Activated CD4-positive, alpha-beta T cell treated with anti-CD3 and anti-CD28 coated beads for 1 hour (primary cell): ENCODE data around the gene PNKD.
"Not testable (repeated sequence)": the region's sequence is repeated elsewhere in the genome, so short reads cannot be mapped to it uniquely, and the experiment has no call there.

Source experiments
- DNase-seq: peaks from one replicate; pipeline ENCODE4 v3.0.0-alpha.2; 2020

The PNKD gene

DNA sequence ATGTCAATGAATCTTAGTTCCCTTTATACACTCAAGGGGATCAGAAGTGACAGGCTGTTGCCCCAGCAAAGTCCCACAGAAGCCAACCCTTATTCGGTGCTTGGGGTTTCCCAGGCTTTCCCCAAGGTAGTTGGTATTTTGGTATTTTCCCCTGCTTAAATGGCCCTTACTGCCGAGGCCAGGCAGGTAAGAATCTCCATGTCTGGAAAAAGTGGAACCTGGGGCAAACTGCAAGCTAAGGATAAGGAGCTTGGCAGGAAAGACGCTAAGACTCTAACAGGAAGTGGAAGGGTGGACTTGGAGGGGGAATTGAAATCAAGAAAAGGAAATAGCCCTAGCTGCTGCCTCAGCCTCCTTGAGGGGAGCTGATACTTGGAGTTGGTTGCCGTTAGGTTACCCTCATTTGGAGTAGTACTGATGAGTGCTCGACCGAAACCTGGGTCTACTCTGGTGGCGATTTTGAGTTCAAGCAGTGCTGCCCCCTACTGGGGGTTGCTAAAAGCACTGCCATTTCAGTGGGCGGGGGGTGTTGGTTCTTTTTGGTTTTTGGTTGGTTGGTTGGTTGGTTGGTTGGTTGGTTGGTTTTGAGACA is 12.8 kb upstream of the PNKD start:
- DNase-seq: peak; percentile 49

DNA sequence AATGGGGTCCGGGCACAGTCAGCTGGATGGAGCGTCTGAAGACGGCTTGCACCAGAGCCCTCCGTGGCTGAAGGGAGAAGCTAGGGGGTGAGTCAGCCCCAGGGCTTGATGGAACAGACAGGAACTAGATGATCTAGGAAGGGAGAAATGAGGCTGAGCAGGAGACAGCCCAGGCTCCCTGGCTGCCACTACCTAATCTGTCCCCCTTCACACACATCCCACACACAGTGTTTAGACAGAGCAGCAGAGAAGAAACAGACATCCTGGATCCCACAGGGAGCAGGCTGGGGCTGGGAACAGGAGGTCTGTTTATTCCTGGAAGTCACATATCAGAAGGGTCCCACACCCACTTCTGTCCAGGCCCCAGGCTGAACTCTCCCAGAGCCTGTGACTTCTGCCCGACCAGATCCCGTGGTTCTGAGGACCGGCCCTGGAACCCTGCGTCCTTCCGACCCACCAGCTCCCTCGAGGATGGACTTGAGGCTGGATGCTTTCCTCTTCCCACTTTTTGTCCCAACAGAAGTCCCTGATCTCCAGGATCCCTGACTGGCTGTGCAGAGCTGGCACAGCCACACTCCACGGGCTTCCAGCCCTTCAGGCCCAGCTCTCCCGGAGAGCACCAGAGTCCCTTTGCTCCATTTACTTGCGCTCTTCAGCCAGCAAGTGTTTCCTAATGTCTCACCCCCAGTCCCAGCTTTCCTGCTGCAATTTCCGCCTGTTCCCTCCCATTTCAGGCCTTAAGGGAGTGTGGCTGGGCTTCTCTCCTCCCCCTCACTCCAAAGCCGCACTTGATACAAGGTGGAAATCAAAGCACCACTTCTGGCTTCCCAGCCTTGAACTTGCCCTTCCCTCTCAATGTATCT is 11.0 kb upstream of the PNKD start:
- DNase-seq: no peak

DNA sequence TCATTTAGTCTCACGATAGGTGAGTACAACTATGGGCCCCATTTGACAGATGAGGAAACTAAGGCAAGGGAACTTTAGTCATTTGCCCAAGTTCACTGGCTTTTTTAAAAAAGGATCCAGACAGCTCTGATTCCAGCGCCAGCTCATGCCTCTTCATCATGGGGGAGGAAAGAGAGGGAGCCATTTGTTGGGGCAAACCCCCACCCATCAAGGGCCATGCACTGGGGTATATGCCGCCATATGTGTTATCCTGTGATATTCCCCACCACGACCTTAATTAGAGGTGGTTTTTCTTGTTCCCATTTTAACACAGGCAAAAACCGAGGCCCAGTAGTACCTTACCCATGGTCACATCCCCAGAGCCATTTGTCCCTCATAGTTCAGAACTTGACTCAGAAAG is 10.2 kb upstream of the PNKD start:
- DNase-seq: no peak

DNA sequence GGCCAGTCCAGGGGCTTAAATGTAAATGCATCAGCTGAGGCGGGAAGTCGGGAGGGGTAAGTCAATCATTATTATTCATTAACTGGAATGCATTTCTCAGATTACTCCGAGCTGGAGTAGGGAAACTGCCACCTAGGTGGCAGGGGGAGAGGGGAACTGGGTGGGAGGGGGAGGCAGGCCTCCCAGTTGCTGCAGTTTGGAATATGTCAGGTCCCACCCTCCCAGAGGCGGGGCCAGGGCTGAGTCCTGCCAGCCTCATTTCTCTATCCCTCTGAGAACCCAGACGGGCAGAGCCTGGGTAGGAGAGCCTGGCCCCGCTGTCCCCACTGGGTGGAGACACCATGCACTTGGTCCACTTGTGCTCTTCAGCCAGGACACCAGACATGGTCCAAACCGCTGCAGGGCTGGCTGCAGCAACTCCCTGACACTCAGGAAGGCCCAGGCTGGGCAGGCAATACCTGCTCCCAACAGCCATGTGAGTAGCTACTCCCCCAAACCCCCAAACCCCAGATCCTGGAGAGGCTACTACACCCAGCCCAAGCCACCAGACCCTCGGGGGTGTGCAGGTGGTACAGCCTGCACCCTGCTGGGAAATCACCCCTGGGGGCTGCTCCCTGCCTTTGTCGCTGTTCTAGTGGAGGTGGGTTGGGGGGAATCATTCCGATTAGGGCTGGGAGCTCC is 9.4 kb upstream of the PNKD start, which contains the start of gene GPBAR1:
TSS of gene GPBAR1 (plus strand) at position 274 of the 681 bp plus-strand sequence. CDS start 1,710 bp downstream, outside the sequence.
- DNase-seq: no peak

GRCh38 chr2:218261423-218262236 is 8.7 kb upstream of the PNKD start:
- DNase-seq: no peak

GRCh38 chr2:218262237-218262600 is 8.1 kb upstream of the PNKD start:
- DNase-seq: no peak

GRCh38 chr2:218262631-218263586 is 7.4 kb upstream of the PNKD start:
- no peak for DNase-seq

DNA sequence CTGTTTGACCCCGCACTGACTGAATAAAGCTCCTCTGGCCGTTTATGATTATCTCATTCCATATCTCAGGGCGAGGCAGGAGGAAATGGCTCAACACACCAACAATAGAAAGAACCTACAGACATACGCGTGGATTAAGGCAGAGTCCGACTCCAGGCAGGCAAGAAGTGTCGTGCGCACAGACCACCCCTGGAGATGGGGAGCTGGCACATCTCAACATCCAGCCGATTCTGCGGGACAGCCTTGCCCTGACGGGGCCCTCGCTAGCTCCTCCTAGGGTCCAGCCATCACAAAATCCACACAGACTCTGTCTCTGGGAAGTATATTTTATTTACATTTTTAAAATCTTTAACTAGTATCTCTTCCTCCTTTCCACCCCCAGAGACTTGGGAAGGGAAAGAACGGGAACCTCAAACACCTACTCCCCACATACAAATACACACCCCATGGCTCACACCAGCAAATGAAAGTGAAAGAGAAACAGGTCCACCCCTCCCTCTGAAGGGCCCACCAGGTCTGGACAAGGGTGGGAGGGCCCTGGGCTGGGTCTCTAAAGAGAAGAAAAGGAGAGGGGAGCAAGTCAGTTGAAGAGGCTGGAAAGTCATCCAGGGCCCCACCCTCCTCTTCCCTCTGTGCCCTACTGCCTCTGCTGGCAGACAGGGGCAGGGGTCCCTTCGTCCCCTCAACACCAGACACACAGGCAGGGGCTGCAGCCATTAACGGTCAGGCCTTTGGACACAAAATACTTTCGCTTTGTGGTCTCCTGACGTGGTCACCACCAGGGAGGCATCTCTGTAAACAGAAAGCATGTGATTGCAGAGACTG is 6.3 kb upstream of the PNKD start:
- no peak for DNase-seq

- DNase-seq: no peak
Observed at GRCh38 chr2:218264773-218265561, 5.4 kb upstream of the PNKD start.

GRCh38 chr2:218265626-218266025 is 4.7 kb upstream of the PNKD start:
- DNase-seq: no peak

- DNase-seq: no peak
Observed at GRCh38 chr2:218266316-218266979, 3.9 kb upstream of the PNKD start.

- DNase-seq: no peak
Observed at GRCh38 chr2:218267259-218267658, 3.1 kb upstream of the PNKD start.

DNA sequence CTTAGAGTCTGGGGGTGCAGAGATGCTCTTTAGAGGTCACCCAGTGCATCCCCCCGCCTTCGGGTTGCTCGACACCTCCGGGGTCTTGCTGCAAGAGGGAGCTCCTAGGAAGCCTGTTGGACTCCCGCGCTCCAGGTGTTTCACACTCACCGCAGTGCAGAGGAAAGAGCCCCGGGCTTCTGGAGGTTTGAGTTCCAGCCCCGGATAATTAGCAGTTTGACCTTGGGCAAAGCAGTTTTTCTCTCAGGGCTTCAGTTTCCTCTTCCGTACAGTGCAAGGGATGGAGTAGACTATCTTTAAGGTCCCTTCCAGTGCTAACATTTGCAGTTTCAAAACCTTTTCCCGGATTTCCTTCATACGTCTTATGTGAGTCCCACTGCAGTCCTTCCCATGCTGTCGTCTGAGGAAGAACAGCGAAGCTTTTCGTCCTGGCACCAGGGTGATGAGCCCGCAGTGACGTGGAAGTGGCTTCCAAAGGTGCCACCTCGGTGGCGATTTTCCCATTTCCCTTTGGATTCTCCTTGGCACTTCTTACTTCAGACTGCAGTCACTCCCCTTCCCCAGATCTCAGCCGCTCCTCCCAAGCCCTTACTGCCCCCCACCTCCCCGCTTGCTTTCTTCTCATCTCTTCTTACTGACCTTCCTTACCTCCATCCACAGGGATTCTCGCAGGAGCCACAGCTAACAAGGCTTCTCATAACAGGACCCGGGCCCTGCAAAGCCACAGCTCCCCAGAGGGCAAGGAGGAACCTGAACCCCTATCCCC is 585 bp downstream of the PNKD start:
- no peak for DNase-seq

DNA sequence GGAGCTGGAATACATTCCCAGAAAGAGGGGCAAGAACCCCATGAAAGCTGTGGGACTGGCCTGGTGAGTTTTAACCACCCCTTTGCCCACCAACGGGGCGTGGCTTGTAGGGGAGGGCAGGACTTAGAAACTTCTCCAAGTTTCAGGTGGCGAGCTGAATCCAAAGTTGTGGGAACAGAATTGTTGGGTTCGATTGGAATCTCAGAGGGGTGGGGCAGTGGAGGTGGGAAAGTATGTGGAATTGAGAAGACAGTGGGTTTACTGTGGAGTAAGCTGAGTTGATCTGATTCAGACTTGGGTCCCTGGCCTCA is 1.1 kb downstream of the PNKD start:
- DNase-seq: no peak

- no peak for DNase-seq
Observed at GRCh38 chr2:218271865-218272530, 1.7 kb downstream of the PNKD start.

DNA sequence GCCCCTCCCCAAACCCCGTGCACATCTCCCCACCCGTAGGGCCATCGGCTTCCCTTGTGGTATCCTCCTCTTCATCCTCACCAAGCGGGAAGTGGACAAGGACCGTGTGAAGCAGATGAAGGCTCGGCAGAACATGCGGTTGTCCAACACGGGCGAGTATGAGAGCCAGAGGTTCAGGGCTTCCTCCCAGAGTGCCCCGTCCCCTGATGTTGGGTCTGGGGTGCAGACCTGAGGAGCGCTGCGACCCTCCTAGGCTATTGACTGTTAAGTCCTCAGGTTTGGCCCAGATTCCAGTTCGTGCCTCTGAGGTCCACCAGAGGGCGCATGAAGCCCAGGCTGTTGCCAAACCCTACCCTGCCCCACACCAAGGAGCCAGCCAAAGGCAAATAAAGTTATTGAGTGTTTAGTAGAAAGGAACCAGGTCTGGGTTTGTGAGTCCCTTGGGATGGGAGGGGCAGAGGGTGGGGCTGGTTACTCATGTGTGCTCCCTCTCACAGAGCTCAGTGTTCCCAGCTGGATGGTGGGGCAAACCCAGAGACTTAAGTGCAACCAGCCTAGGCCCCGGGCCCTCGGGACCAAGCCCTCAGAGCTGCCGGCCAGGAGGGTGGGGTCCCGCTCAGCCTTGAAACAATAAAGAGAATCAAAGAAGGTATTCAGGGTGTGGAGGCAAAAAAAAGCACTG is 2.4 kb downstream of the PNKD start:
- peak; percentile 75 for DNase-seq

- DNase-seq: not testable (repeated sequence)
Observed at GRCh38 chr2:218273214-218273907, 3.0 kb downstream of the PNKD start.
